ENCODE data around the gene FGFR3.

The FGFR3 gene

DNA sequence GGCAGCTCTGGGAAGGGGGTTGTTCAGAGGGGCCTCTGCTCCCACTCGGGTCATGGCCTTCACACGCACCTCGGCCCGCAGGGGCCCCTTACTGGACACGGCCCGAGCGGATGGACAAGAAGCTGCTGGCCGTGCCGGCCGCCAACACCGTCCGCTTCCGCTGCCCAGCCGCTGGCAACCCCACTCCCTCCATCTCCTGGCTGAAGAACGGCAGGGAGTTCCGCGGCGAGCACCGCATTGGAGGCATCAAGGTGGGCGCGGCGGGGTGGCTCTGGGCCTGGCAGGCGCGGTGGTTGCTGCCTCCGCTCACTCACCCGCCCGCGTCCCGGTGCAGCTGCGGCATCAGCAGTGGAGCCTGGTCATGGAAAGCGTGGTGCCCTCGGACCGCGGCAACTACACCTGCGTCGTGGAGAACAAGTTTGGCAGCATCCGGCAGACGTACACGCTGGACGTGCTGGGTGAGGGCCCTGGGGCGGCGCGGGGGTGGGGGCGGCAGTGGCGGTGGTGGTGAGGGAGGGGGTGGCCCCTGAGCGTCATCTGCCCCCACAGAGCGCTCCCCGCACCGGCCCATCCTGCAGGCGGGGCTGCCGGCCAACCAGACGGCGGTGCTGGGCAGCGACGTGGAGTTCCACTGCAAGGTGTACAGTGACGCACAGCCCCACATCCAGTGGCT is 8.3 kb downstream of the FGFR3 start:
- TF ChIP-seq, protein P1, sequence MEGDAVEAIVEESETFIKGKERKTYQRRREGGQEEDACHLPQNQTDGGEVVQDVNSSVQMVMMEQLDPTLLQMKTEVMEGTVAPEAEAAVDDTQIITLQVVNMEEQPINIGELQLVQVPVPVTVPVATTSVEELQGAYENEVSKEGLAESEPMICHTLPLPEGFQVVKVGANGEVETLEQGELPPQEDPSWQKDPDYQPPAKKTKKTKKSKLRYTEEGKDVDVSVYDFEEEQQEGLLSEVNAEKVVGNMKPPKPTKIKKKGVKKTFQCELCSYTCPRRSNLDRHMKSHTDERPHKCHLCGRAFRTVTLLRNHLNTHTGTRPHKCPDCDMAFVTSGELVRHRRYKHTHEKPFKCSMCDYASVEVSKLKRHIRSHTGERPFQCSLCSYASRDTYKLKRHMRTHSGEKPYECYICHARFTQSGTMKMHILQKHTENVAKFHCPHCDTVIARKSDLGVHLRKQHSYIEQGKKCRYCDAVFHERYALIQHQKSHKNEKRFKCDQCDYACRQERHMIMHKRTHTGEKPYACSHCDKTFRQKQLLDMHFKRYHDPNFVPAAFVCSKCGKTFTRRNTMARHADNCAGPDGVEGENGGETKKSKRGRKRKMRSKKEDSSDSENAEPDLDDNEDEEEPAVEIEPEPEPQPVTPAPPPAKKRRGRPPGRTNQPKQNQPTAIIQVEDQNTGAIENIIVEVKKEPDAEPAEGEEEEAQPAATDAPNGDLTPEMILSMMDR (IDR thresholded peaks at IDR 0.05; ENCODE audit: insufficient read depth, low read length, poor library complexity, severe bottlenecking): no peak
- Histone ChIP-seq H3K36me3 (ENCODE audit: control insufficient read depth, insufficient read depth, low read length) (no peaks in the 10 kb centered on the region), H3K4me3 (replicated peaks; ENCODE audit: low read depth, low read length) (no peak overlapping the region), H3K27me3 (replicated peaks; ENCODE audit: control insufficient read depth, insufficient read depth, low read length) (peaks cover 2% of the 10 kb centered on the region; the same call in 1 of the 2 replicates)
- DNase-seq (ENCODE audit: extremely low read depth, insufficient read length): no peak

DNA sequence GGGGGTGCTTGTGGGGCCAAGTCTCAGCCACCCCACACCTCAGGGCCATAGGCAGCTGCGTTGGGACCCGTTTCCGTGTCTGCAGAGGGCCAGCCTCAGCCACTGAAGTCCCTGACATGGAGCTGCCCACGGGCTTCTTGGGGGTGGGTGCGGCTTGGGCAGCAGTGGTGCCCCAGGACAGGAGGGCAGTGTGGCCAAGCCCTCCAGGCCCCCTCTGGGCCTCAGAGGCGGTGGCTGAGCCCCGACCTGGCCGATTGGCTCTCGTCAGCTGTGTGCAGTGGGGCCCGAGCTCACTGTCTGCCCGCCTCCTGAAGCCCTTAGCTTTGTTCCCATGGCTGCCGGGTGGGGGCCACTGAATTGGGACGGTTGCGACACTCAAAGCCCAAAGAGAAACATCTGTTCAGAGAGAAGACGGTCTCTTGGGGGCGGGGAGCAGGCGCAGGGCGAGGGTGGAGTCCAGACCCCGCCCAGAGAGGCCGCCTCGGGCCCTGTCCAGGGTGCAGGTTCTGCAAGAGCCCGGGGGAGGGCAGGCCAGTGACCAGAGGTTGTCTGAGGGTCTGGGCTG is 9.1 kb downstream of the FGFR3 start:
- H3K27me3 ChIP-seq (replicated peaks; ENCODE audit: control insufficient read depth, insufficient read depth, low read length): no peaks in the 10 kb centered on the region; the same call in 1 of the 2 replicates
- H3K4me3 ChIP-seq (replicated peaks; ENCODE audit: low read depth, low read length): no peak overlapping the region
- DNase-seq (ENCODE audit: extremely low read depth, insufficient read length): no peak
- TF ChIP-seq, protein P1 (IDR thresholded peaks at IDR 0.05; ENCODE audit: insufficient read depth, low read length, poor library complexity, severe bottlenecking): no peak
- no peaks in the 10 kb centered on the region for H3K36me3 ChIP-seq (ENCODE audit: control insufficient read depth, insufficient read depth, low read length)

DNA sequence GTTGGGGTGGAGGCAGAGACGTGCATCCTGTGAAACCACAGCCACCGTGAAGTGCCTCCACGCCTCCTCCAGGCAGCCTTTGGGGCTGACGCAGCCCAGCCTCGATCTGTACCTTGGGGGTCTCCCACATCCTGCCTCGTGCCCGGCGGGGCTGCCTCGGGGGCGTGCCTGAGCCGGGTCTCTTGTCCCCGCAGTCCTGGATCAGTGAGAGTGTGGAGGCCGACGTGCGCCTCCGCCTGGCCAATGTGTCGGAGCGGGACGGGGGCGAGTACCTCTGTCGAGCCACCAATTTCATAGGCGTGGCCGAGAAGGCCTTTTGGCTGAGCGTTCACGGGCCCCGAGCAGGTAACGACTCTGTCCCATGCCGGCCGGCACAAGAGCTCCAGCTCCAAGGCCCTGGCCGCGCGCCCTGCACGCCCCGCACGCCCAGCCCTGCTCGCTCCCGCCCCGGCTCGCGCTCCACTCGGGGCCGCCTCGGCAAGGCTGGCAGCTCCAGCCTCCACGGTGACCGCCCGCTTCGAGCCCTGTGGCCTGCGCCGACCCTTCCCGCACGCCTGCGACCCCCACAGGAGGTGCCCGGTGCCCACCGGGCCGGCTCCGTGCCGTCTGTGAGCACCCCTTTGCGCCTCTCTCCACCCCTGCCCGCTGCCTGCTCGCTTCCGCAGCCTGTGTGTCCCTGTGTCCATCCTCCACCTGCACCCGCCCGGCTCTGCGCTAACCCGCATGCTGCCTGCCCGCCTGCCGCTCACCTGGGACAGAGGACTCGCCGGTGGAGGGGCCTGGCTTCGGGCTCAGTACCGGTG is 9.8 kb downstream of the FGFR3 start:
- TF ChIP-seq, protein P1 (IDR thresholded peaks at IDR 0.05; ENCODE audit: insufficient read depth, low read length, poor library complexity, severe bottlenecking): no peak
- DNase-seq (ENCODE audit: extremely low read depth, insufficient read length): no peak
- no peaks in the 10 kb centered on the region for H3K36me3 ChIP-seq (ENCODE audit: control insufficient read depth, insufficient read depth, low read length)
- H3K4me3 ChIP-seq (replicated peaks; ENCODE audit: low read depth, low read length): no peak overlapping the region
- H3K27me3 ChIP-seq (replicated peaks; ENCODE audit: control insufficient read depth, insufficient read depth, low read length): no peaks in the 10 kb centered on the region; the same call in 1 of the 2 replicates

DNA sequence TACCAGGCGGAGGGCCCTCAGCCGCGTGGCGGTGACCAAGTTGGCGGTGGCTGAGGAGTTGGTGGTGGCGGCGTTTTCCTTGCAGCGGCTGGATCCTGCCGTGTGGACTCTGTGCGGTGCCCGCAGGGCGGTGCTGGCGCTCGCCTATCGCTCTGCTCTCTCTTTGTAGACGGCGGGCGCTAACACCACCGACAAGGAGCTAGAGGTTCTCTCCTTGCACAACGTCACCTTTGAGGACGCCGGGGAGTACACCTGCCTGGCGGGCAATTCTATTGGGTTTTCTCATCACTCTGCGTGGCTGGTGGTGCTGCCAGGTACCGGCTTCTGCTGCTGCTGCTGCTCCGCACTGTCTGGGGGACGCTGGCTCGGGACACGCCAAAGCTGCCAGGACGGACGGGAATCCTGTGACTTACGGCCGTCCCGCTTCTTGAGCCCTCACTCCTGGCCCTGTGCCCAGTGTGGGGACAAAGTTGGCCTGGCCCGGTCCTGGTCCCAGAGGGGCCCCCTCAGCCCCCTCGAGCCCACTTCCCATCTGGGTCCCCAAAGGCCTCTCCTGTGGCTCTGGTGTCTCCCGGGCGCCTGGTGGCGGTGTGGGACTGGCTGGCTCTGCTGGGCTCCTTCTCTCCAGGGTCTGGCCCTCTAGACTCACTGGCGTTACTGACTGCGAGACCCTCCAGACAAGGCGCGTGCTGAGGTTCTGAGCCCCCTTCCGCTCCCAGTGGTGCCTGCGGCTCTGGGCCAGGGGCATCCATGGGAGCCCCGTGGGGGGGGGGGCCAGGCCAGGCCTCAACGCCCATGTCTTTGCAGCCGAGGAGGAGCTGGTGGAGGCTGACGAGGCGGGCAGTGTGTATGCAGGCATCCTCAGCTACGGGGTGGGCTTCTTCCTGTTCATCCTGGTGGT is 10.7 kb downstream of the FGFR3 start:
- TF ChIP-seq, protein P1 (IDR thresholded peaks at IDR 0.05; ENCODE audit: insufficient read depth, low read length, poor library complexity, severe bottlenecking): no peak
- Histone ChIP-seq H3K4me3 (replicated peaks; ENCODE audit: low read depth, low read length) (no peak overlapping the region), H3K27me3 (replicated peaks; ENCODE audit: control insufficient read depth, insufficient read depth, low read length) (no peaks in the 10 kb centered on the region), H3K36me3 (ENCODE audit: control insufficient read depth, insufficient read depth, low read length) (no peaks in the 10 kb centered on the region)
- DNase-seq (ENCODE audit: extremely low read depth, insufficient read length): no peak

DNA sequence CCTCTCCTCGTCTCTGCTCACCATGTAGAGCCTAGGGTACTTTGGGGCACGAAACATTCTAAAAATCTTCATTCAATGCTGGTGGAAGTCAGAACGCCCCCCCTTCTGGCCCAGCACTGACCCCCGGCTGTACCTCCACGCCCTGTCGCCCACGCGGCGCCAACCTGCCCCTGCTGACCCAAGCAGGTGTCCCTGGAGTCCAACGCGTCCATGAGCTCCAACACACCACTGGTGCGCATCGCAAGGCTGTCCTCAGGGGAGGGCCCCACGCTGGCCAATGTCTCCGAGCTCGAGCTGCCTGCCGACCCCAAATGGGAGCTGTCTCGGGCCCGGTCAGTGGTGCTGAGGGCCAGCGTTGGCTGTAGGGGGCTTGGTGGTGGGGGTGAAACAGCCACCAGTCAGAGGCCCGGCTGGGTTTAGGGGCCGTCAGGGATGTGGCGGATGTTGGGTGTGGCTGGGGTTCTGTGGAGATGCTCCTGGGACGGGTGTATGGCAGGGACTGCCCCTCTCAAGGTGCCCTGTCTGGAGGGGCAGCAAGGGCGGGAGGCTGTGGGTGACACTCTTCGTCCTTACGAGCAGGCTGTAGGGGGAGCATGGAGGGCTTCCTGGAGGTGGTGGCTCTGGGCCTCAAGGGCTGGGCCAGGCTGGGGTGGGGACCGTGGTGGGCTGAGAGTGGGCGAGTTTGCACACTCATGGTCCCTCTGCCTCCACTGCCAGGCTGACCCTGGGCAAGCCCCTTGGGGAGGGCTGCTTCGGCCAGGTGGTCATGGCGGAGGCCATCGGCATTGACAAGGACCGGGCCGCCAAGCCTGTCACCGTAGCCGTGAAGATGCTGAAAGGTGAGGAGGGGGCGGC is 11.8 kb downstream of the FGFR3 start:
- TF ChIP-seq, protein P1 (IDR thresholded peaks at IDR 0.05; ENCODE audit: insufficient read depth, low read length, poor library complexity, severe bottlenecking): no peak
- Histone ChIP-seq H3K36me3 (ENCODE audit: control insufficient read depth, insufficient read depth, low read length) (no peaks in the 10 kb centered on the region), H3K4me3 (replicated peaks; ENCODE audit: low read depth, low read length) (no peak overlapping the region), H3K27me3 (replicated peaks; ENCODE audit: control insufficient read depth, insufficient read depth, low read length) (no peaks in the 10 kb centered on the region)
- DNase-seq (ENCODE audit: extremely low read depth, insufficient read length): no peak
